CD4-positive, alpha-beta T cell treated with Interleukin-2 at 100 ng/mL for 4 hours (primary cell): ENCODE data around the gene GREB1L.
A peak's percentile ranks its signal among the peaks of the same experiment; 100 is the strongest.

Source experiments
- DNase-seq: peaks from one replicate; pipeline ENCODE4 v3.0.0-alpha.2; 2020; ENCODE audit warnings: low spot score

Gene GREB1L

DNA sequence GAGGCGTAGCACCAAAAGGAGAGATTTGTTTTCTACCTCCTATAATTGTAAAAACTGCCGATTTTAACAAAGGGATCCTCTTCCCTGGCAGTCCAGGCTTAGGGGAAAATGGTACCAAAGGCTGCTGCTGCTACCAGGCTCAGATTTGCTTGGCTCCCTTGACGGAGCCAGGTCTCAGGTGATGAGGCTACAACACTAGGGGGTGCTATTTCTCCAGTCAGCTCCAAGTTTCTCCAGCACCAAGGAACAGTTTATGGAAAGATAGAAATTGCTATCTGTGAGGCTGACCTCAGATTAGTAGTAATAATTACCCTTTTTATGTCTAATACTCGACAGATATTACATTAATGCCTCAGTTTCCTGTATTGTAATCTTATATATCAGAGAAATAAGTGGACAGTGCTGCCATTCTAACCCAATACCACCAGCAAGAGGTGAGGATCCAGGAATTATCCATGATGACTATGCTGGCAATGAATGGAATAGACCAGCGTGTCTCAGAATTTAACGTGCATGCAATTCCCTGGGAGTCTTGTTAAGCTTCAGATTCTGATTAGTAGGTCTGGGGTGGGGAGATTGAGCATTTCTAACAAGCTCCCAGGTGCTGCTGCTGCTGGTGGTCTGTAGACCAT lies 247.2 kb downstream of the GREB1L start:
- DNase-seq, result peak; percentile 38

DNA sequence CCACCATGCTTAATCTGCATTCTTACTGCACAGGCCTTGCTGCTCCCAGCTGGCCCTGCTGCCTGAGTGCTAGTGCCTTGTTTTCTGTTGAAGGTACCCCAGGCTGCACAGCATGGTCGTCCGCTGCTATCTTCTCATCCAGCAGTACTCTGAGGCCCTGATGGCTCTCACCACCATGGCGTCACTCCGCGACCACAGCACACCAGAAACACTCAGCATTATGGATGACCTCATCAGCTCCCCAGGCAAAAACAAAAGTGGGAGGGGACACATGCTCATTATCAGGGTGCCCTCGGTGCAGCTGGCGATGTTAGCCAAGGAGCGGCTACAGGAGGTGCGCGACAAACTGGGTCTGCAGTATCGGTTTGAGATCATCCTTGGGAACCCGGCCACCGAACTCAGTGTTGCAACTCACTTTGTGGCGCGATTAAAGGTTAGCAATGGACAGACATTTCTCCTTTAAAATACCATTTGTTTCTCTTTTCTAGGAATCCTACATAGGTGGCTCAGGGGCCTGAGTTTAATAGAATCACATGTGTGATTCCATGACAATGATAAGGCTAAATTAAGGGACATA lies 248.0 kb downstream of the GREB1L start:
- DNase-seq, result no peak

DNA sequence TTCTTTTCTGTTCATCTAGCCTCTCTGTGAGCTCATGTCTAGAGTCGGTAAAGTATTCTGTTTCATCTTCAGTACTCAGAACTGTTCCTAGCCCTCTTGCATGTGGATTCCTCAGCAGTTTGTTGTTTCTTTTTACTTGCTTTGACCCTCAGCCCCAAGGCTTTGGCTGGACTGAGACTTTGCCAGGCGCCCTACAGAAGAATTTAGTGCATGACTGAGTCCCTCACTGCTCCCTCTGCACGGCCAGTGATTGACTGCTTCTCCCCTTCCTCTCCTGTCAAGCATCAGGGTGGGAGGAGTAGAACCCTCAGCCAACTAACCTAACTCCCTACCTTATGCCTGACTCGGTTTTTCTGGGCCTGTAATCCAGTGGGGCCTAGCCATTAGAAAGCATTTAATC lies 248.7 kb downstream of the GREB1L start:
- DNase-seq, result no peak

DNA sequence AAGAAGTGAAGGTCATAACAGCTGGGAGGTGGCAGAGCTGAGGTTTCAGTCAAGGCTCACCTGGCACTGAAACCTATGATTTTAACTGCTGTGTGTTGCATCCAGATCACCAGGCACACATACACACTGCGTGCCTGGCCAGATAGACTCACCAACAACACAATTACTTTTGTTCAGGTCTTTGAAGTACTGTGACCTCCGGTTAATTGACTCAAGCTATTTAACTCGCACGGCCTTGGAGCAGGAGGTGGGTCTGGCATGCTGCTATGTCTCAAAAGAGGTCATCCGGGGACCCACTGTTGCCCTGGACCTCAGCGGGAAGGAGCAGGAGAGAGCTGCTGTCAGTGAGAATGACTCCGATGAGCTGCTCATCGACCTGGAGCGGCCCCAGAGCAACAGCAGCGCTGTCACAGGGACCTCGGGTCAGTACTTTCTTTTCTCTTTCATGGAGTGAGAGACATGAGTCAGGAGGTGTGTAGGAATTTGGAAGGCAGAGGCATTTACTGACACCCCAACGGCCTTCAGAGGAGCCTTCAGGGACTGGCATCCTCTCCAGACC lies 254.3 kb downstream of the GREB1L start:
- DNase-seq, result no peak

DNA sequence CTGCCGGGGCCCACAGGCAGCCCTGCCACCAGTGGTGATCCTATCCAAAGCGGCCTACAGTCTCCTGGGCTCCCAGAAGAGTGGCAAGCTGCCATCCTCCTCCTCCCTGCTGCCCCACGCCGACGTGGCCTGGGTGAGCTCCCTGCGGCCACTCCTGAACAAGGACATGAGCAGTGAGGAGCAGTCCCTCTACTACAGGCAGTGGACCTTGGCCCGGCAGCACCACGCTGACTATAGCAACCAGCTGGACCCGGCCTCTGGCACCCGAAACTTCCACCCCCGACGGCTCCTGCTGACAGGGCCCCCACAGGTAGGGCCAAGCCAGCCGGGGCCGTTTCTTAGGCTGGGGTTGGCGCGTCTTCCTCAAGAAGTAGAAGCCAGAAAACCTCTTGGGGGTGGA lies 258.0 kb downstream of the GREB1L start:
- DNase-seq, result no peak

DNA sequence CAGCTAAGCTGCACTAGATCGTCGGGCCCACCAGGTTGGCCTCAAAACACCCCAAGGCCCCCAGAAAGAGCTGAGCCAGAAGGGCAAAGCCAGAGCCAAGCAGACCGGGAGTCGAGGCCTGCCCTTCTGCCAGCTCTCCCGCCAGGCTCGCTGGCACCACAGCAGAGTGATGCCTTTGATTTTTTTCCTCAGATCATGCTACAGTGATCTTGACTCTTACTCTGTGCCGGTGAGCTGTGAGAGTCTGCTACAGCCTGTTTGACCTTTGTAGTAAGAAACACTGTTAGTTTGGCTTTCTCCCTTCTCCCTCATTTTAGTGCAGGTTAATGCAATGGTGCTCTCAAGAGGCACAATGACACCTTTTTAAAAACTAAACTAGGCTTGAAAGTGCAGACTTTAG lies 260.6 kb downstream of the GREB1L start:
- no peak for DNase-seq

DNA sequence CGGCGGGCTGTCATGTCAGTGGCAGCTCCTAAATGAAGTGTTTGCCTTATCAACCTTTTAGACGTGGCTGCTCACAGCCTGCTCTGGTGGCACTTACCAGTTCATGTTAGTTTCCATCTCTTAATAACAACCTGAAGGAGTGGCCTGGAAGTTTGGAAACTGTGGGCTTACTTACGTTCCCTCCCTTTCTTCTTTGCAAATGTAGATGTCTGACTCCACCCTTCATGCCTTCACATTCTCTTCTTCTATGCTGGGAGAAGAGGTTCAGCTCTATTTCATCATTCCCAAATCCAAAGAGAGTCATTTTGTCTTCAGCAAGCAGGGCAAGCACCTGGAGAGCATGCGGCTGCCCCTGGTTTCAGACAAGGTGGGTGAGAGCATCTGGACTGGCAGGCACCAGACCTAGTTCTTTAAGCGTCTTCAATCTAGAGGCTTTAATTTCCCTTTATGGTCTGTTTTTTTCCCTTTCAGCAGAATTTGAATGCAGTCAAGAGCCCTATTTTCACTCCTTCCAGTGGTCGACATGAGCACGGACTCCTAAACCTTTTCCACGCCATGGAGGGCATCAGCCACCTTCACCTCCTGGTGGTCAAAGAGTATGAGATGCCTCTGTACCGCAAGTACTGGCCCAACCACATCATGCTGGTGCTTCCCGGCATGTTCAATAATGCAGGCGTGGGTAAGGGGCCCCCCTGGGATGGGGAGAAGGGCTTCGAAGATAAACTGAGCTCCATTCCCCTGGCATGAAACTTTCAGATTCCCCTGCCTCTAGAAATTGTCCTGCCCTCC lies 266.1 kb downstream of the GREB1L start:
- DNase-seq, result no peak

DNA sequence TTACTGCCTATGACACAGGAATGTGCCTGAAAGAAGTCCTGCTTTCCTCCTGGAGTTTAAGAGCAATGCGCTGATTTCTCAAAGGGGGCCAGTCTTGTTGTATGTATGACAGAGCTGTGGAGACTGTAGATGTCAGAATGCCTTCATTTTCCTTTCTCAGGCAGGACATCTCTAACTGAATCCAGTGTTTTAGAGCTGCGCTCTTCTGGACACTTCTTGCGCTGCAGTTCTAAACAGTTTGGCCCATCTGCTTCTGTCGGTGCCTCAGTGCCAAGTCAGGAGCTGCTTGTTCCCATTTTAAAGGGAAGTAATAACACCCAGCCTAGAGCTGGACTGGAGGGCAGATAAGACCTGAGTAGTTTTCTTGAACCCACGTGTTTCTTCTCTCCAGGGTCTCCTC lies 267.0 kb downstream of the GREB1L start:
- DNase-seq, result no peak

DNA sequence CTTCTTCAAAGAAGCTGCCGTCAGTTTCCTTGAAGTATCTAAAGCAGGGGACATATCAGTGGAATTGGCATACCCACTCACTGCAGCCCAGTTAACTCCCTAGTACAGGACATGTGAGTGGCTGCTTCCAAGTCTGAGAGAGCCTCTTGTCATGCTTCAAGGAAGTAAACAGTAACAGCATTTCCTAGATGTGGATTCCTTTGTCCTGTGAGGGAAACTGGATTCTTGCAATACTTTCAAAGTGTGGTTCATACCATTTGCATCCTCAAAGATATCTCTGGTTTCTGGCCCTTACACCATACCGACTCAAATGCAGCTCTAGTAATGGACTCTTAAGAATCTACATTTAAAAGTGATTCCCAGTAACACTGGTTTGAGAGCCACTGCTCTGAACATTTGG lies 271.3 kb downstream of the GREB1L start:
- DNase-seq, result no peak

DNA sequence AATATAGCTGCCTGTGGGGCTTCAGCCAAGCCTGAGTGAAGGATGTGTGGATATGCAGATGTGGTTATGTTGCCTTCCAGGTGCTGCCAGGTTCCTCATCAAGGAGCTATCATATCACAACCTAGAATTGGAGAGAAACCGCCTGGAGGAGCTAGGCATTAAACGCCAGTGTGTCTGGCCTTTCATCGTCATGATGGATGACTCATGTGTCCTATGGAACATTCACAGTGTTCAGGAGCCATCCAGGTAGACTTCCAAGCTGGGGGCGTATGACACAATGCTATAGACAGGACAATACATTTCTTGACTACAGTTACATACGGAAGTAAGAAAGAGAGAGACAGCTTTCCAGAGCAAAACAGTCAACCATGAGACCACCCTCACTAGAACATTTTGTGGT lies 271.7 kb downstream of the GREB1L start:
- DNase-seq, result no peak

DNA sequence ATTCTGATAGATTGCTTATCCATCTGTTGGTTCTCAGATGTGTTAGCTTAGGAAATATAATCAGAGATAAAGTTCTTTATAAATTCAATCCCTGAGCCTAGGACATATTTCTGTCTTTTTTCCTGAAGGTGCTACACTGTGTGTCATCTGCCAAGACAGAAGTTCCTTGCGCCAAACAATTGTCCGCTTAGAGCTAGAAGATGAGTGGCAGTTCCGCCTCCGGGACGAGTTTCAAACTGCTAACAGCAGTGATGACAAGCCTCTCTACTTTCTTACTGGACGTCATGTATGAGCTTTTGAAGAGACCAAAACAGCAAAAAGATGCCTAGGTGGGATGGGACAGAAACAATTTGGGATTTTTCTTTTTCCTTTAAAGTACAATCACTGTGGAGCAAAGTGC lies 280.5 kb downstream of the GREB1L start:
- DNase-seq, result no peak

DNA sequence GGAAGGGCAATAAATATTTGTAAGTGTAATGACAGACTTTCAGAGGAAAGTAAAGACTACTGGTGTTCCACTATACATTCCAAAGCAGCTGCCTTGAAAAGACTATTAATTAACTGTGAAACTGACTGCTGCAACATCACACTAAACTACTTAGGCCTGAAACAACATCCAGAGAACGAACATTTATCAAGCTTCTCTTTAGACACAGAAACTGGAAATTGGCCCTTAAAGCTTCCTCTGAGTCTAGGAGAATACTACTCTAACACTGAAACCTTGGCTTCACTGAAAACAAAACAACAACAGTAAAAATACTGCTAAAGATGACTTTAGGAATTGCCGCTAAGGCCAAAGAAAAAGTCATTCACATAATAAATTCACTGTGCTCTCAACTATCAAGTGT lies 283.9 kb downstream of the GREB1L start:
- no peak for DNase-seq

DNA sequence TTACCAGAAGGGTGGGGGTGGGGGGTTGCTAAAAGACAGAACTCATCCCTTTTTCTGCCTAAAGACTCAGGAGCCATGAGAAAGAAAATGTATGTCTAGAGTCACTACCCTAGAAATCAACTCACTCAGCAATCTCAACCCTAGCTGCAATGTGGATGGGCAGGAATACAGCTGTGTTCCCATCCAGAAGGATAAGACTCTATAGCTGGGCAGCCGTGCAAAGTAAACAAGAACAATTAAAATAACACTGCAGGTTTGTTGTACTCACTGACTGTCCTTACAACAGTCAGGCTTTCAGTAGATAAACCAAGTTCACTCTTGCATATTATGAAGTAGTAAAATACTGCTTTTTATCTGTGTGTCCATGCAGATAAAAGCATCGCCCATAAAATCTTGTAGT lies 284.4 kb downstream of the GREB1L start:
- no peak for DNase-seq

DNA sequence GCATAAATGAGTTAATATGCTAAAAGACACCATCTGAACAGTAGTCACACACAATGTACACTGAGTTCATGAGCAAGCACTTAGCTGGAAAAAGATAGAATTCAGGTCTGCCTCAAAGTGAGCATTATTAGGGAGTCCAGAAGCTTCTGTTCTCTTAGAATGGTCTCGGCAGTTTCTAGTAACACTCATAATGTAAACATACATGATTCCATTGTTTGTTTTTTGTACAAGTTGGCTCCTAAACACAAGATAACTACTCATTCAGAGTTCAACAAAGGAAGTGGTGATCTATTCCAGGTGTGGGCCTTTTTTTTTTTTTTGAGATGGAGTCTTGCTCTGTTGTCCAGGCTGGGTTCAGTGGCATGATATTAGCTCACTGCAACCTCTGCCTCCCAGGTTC lies 292.3 kb downstream of the GREB1L start:
- no peak for DNase-seq

DNA sequence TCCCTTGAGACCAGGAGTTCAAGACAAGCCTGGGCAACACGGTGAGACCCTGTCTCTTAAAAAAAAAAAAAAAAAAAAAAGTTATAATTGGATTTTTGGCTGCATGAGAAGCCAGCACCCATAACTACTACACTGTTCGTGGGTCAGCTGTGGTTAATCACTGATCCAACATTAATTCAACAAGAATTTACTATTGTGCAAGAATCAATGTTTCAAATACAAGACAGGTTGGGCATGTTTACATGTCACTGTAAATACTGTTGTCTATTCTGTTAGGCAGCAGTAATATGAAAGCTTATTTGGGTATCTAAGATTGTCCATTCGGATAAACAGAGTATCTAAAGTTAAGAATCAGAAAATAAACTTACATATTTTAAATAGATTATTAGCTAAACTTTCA lies 296.2 kb downstream of the GREB1L start:
- DNase-seq, result no peak

DNA sequence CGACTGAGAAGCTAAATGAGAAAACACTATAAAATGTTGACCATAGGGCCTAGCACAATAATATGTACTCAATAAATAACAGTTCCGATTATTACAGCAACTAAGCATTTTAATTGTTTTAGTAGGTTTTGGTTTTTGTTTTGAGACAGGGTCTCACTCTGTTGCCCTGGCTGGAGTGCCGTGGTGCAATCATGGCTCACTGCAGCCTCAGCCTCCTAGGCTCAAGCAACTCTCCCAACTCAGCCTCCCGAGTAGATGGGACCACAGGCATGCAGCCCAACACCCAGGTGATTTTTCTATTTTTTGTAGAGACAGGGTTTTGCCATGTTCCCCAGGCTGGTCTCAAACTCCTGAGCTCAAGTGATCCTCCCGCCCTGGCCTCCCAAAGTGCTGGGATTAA lies 304.4 kb downstream of the GREB1L start:
- DNase-seq, result no peak

DNA sequence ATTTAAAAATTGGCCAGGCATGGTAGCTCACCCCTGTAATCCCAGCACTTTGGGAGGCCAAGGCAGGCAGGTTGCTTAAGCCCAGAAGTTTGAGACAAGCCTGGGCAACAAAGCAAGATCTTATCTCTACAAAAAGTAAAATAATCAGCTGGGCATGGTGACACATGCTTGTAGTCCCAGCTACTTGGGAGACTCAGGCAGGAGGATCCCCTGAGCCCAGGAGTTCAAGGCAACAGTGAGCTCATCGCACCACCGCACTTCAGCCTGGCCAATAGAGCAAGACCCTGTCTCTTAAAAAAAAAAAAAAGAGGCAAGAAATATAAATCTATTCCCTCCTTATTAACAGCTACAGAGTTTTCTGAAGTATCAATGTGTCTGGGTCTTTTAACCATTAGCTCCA lies 306.6 kb downstream of the GREB1L start:
- no peak for DNase-seq

DNA sequence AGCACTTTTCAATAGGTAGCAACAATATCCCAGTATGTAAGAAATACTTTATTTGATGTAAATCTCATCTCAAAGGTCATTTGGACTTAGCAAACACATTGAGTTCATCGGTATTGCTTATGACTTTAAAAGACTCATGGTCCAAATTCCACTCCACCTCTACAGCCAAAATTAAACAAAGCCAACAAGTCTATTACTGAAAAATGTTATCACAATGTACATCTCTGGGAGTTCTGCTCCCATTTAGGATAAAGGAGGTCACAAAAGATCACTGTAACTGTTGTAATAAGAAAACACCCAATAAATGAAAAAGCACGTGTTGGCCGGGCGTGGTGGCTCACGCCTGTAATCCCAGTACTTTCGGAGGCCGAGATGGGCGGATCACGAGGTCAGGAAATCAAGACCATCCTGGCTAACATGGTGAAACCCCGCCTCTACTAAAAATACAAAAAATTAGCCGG lies 308.5 kb downstream of the GREB1L start:
- DNase-seq, result no peak

DNA sequence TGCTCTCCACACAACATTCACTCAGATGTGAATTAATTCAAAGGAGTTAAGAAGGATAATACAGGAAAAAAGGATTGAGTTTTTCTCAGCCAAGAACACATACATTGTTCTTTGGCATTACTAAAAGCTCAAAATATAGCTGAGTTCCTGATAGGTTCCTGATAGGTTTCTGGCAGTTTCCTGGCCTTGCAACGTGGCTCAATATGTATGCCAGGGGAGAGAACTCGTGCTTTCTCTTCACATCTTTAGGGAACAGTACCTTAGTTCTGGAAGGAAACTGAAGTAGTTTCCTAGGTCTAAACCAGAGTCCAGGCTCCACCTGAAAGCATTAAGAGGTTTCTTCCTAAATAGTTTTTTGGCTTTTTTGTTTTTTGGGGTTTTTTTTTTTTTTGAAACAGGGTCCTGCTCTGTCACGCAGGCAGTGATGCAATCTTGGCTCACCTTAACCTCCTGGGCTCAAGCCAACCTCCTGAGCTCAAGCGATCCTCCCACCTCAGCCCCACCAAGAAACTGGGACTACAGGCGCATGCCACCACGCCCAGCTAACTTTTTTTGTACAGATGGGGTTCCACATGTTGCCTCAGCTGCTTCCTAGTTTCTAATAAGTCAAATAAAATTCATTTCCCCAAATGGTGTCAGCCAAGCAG lies 315.7 kb downstream of the GREB1L start:
- no peak for DNase-seq

DNA sequence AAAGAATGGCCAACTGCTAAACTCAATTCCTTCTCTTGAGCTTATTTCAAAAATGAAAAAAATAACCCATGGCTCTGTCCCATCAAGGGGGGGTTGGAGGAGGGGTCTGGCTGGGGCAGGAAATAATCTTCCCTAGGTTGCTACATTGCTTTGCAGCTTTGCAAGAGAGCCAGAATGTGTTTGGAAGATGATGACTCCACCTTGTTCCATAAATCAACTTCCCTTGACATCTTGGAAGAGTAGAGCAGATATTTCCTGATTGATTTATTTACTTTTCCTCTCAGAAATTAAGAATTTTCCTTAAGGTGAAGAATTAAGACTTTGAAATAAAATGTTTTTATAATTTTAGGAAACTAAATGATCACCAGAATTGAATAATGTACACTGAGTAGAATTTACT lies 317.2 kb downstream of the GREB1L start:
- no peak for DNase-seq

DNA sequence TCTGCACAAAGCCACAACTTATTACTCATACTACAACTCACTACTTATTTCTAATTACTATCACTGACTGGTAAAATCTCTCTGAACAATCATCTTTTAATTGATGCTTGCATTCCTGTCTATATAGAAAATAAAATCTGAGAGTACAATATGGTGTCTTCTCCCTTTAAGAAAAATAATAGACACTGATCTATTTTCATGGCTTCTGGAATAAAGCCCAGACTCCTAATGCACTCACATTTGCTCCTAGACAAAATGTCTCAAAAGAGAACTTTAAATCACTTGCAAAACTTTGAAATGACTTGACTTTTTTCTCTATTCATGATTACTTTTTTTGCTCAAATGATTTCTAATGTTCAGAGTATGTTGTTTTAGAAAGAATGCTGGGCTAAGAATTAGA lies 329.7 kb downstream of the GREB1L start:
- no peak for DNase-seq
